Keratinocyte (primary cell): Measurements from ENCODE around the gene MOK. TPM values are rescaled to one million over a fixed set of nuclear protein-coding genes. Genes with fewer than 3 reads are reported as not detected.

ENCODE experiments used
- DNase-seq: peaks from one replicate; pipeline ENCODE4 v3.0.0-alpha.2; 2011; ENCODE audit warnings: low read depth, missing footprints, low spot score
- FAIRE-seq: peaks from 2 replicates; lab custom pipeline; 2011; peaks lifted over from hg19 to GRCh38; lab: Jason Lieb, UNC
- H2AFZ ChIP-seq: 2 replicates; pipeline ENCODE4 v1.6.0; 2012; ENCODE audit warnings: low read length, control low read depth, inconsistent platforms; ENCODE audit not compliant: control insufficient read depth
- H3K27ac ChIP-seq: 2 replicates; pipeline ENCODE4 v1.5.1; 2011; ENCODE audit warnings: low read length; ENCODE audit not compliant: control insufficient read depth, insufficient read depth
- H3K27me3 ChIP-seq: 3 replicates; pipeline ENCODE4 v1.6.0; 2011; ENCODE audit warnings: low read length; ENCODE audit not compliant: control insufficient read depth, insufficient read depth; ENCODE audit errors: extremely low read depth
- H3K36me3 ChIP-seq, 2 experiments: 2 replicates in 1 of 2; 3 replicates in 1 of 2; pipeline ENCODE4 v1.5.1; 2011; ENCODE audit warnings: low read length in 2 of 2, mild to moderate bottlenecking in 1 of 2; ENCODE audit not compliant: control insufficient read depth in 2 of 2, insufficient read depth in 2 of 2; ENCODE audit errors: extremely low read depth in 1 of 2
- H3K4me1 ChIP-seq: 3 replicates; pipeline ENCODE4 v1.5.1; 2011; ENCODE audit warnings: low read length; ENCODE audit not compliant: control insufficient read depth, insufficient read depth; ENCODE audit errors: extremely low read depth
- H3K4me2 ChIP-seq: 3 replicates; pipeline ENCODE4 v1.6.0; 2011; ENCODE audit warnings: low read depth, low read length; ENCODE audit not compliant: control insufficient read depth, insufficient read depth; ENCODE audit errors: extremely low read depth
- H3K4me3 ChIP-seq, 3 experiments: fragments of 200-600 bp in 1 of 3; sonication (generic) in 1 of 3; 2 replicates in 2 of 3; 3 replicates in 1 of 3; pipeline ENCODE4 v1.5.1; 2011 to 2016; ENCODE audit warnings: low read length in 3 of 3, mild to moderate bottlenecking in 3 of 3, control low read depth in 2 of 3, inconsistent platforms in 1 of 3, low read depth in 1 of 3, mixed read lengths in 1 of 3, mixed run types in 1 of 3, moderate library complexity in 1 of 3; ENCODE audit not compliant: control insufficient read depth in 2 of 3, insufficient read depth in 2 of 3; ENCODE audit errors: extremely low read depth in 1 of 3
- H3K79me2 ChIP-seq: 2 replicates; pipeline ENCODE4 v1.6.0; 2012; ENCODE audit warnings: low read length; ENCODE audit not compliant: control insufficient read depth, insufficient read depth
- H3K9ac ChIP-seq: 3 replicates; pipeline ENCODE4 v1.6.0; 2011; ENCODE audit warnings: low read length; ENCODE audit not compliant: control insufficient read depth, insufficient read depth; ENCODE audit errors: extremely low read depth
- H3K9me1 ChIP-seq: 3 replicates; pipeline ENCODE4 v1.6.0; 2011; ENCODE audit warnings: low read length; ENCODE audit not compliant: control insufficient read depth, insufficient read depth; ENCODE audit errors: extremely low read depth
- H3K9me3 ChIP-seq: 2 replicates; pipeline ENCODE4 v1.5.1; 2012; ENCODE audit warnings: low read depth, low read length; ENCODE audit not compliant: control insufficient read depth
- H4K20me1 ChIP-seq: 3 replicates; pipeline ENCODE4 v1.6.0; 2011; ENCODE audit warnings: low read length; ENCODE audit not compliant: control insufficient read depth, insufficient read depth; ENCODE audit errors: extremely low read depth
- EZH2 ChIP-seq: IDR thresholded peaks from one replicate; pipeline ENCODE4 v1.6.1; 2012; ENCODE audit warnings: inconsistent platforms, mild to moderate bottlenecking, low read length, moderate library complexity
- dilution Hi-C: fragments of 300-500 bp; cut with MboI; formaldehyde crosslinking; loops from one replicate; pipeline ENCODE4 v1.7.0; 2020; ENCODE audit warnings: low sequenced_read_pairs; ENCODE audit not compliant: extremely low pct_ligation_motif_present
- polyA plus RNA-seq, 5 experiments: library from polyadenylated mRNA; depleted of rRNA in 3 of 5; stranded (reverse) in 3 of 5; stranded (forward) in 1 of 5; unstranded in 1 of 5; fragments of >200 nt; gene quantifications; 1 replicate in 1 of 5; 2 replicates in 3 of 5; 3 replicates in 1 of 5; pipeline versions ENCODE4 v1.2.1 to v1.2.3, GENCODE V29; 2011 to 2012; ENCODE audit warnings: missing spikeins in 2 of 5, low read depth in 1 of 5, low replicate concordance in 1 of 5
- TF ChIP-seq, protein P1 (sequence below), 3 experiments: IDR thresholded peaks in 1 of 3; conservative IDR thresholded peaks in 1 of 3; optimal IDR thresholded peaks in 1 of 3; 2 replicates in 2 of 3; 3 replicates in 1 of 3; pipeline versions ENCODE3 to v1.5.1; 2011; ENCODE audit warnings: low read length in 3 of 3, mild to moderate bottlenecking in 3 of 3, moderate library complexity in 2 of 3, control low read depth in 1 of 3, inconsistent platforms in 1 of 3; ENCODE audit not compliant: insufficient read depth in 2 of 3; ENCODE audit errors: extremely low read depth in 1 of 3

The MOK gene
- polyA plus RNA-seq, 1 donor (not counting 4 experiments of a cell fraction or from before 2014, with no cell fraction given): 38.1 TPM

DNA sequence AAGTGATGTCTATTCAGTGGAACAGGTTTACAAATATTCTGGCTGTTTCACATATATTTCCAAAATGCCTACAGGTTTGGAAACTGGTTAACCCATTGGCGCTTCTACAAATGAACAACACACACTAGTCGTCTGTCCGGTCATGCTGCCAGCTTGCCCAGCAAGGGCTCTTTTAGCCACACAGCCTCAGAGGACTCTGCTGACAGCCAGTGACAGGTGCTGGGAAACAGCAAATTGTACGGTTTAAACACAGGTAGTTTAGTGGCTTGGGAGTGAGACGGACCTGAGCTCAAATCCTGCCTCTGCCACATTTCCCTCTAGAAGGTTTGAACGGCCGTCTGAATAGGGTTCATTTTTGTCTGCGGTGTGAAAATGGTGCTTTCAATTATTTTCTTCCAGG lies 53.8 kb downstream of the MOK start:
- dilution Hi-C loops: no loop called here
- Histone ChIP-seq H2AFZ (no peak overlapping the region), H3K36me3 (peaks cover 10 to 12% of the 10 kb centered on the region in 2 experiments), H4K20me1 (no peaks in the 10 kb centered on the region), H3K27ac (no peak overlapping the region), H3K9me1 (no peaks in the 10 kb centered on the region), H3K4me1 (peaks cover 11% of the 10 kb centered on the region), H3K79me2 (no peaks in the 10 kb centered on the region), H3K9me3 (no peaks in the 10 kb centered on the region), H3K27me3 (no peaks in the 10 kb centered on the region), H3K4me3 (no peak overlapping the region), H3K4me2 (no peak overlapping the region), H3K9ac (no peak overlapping the region)
- DNase-seq (no peak), FAIRE-seq (no peak)
- TF ChIP-seq, protein P1, sequence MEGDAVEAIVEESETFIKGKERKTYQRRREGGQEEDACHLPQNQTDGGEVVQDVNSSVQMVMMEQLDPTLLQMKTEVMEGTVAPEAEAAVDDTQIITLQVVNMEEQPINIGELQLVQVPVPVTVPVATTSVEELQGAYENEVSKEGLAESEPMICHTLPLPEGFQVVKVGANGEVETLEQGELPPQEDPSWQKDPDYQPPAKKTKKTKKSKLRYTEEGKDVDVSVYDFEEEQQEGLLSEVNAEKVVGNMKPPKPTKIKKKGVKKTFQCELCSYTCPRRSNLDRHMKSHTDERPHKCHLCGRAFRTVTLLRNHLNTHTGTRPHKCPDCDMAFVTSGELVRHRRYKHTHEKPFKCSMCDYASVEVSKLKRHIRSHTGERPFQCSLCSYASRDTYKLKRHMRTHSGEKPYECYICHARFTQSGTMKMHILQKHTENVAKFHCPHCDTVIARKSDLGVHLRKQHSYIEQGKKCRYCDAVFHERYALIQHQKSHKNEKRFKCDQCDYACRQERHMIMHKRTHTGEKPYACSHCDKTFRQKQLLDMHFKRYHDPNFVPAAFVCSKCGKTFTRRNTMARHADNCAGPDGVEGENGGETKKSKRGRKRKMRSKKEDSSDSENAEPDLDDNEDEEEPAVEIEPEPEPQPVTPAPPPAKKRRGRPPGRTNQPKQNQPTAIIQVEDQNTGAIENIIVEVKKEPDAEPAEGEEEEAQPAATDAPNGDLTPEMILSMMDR (optimal IDR thresholded peaks at IDR 0.05 in 1 of 3, IDR thresholded peaks at IDR 0.05 in 1 of 3, conservative IDR thresholded peaks at IDR 0.05 in 1 of 3; ENCODE audit: extremely low read depth in 1 of 3, insufficient read depth in 2 of 3, low read length in 3 of 3): no peak
- no peak for TF ChIP-seq EZH2

DNA sequence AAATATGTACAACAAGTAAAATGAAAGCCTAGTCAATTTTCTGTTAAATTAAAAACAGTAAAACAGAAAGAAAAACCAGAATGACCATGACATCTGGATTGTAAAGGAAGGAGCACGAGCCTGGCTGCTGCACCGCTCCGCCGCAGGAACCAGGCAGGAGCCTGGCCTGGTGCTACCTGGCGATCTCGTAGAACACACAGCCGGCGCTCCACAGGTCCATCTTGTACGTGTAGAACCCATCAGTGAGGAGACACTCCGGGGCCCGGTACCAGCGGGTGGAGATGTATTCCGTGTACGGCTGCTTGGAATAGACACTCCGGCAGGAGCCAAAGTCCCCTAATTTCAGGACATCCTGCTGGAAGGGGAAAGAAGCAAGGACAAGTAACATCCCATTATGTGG lies 54.3 kb downstream of the MOK start:
- H3K36me3 ChIP-seq: peaks cover 10 to 12% of the 10 kb centered on the region in 2 experiments
- no peaks in the 10 kb centered on the region for H3K9me1 ChIP-seq
- no peak overlapping the region for H3K4me3 ChIP-seq
- no peak for FAIRE-seq
- H2AFZ ChIP-seq: no peak overlapping the region
- H4K20me1 ChIP-seq: no peaks in the 10 kb centered on the region
- H3K79me2 ChIP-seq: no peaks in the 10 kb centered on the region
- H3K4me2 ChIP-seq: no peak overlapping the region
- H3K9ac ChIP-seq: no peak overlapping the region
- TF ChIP-seq, protein P1 (optimal IDR thresholded peaks at IDR 0.05 in 1 of 3, IDR thresholded peaks at IDR 0.05 in 1 of 3, conservative IDR thresholded peaks at IDR 0.05 in 1 of 3; ENCODE audit: extremely low read depth in 1 of 3, insufficient read depth in 2 of 3, low read length in 3 of 3): no peak
- no peak for TF ChIP-seq EZH2
- no peaks in the 10 kb centered on the region for H3K27me3 ChIP-seq
- peaks cover 6% of the 10 kb centered on the region for H3K4me1 ChIP-seq
- H3K27ac ChIP-seq: no peak overlapping the region
- H3K9me3 ChIP-seq: no peaks in the 10 kb centered on the region
- no peak for DNase-seq
- dilution Hi-C loops: no loop called here
